ENCODE measurements around the gene FAM107B. TPM values are rescaled to one million over a fixed set of nuclear protein-coding genes. Genes with fewer than 3 reads are reported as not detected.

FAM107B gene
- total RNA-seq, 1 donor from 2014 or later: 43.0 TPM

GRCh38 chr10:14616955-14617730 is 157.6 kb downstream of the FAM107B start:
- no peak for DNase-seq (ENCODE audit: low spot score)
- Mint-ChIP-seq H3K9me3 (no peaks in the 10 kb centered on the region), H3K4me1 (peaks cover 18% of the 10 kb centered on the region), H3K36me3 (no peaks in the 10 kb centered on the region), H3K27ac (peak overlapping the region; percentile 67), H3K4me3 (no peak overlapping the region), H3K27me3 (ENCODE audit: insufficient read depth, low read depth) (no peaks in the 10 kb centered on the region)
- no peak for TF ChIP-seq CTCF (IDR thresholded peaks at IDR 0.05)
- no peak for TF ChIP-seq EZH2phosphoT487 (IDR thresholded peaks at IDR 0.05)
- TF ChIP-seq EZH2 (IDR thresholded peaks at IDR 0.05): no peak
- Histone ChIP-seq H3K4me3 (no peak overlapping the region), H4K20me1 (ENCODE audit: low read depth) (no peaks in the 10 kb centered on the region), H3K4me1 (peaks cover 11% of the 10 kb centered on the region), H3F3A (ENCODE audit: low read depth) (no peaks in the 10 kb centered on the region), H2AFZ (replicated peaks) (no peak overlapping the region), H3K9me3 (ENCODE audit: low read depth) (no peaks in the 10 kb centered on the region), H3K9ac (no peak overlapping the region), H3K36me3 (no peaks in the 10 kb centered on the region), H3K27me3 (no peaks in the 10 kb centered on the region), H3K27ac (no peak overlapping the region), H3K4me2 (peak overlapping the region; percentile 32), H3K79me2 (ENCODE audit: low read depth) (no peaks in the 10 kb centered on the region)

- DNase-seq (ENCODE audit: low spot score): peak; percentile 19
- H3K27me3 ChIP-seq: no peaks in the 10 kb centered on the region
- TF ChIP-seq CTCF (IDR thresholded peaks at IDR 0.05) (no peak), EZH2phosphoT487 (IDR thresholded peaks at IDR 0.05) (no peak), EZH2 (IDR thresholded peaks at IDR 0.05) (no peak)
- H2AFZ ChIP-seq (replicated peaks): no peak overlapping the region
- no peaks in the 10 kb centered on the region for H3K36me3 ChIP-seq
- Mint-ChIP-seq H3K36me3 (no peaks in the 10 kb centered on the region), H3K27me3 (ENCODE audit: insufficient read depth, low read depth) (no peaks in the 10 kb centered on the region), H3K9me3 (no peaks in the 10 kb centered on the region), H3K4me1 (peaks cover 14% of the 10 kb centered on the region), H3K27ac (no peak overlapping the region), H3K4me3 (no peak overlapping the region)
- no peak overlapping the region for H3K9ac ChIP-seq
- H3K9me3 ChIP-seq (ENCODE audit: low read depth): no peaks in the 10 kb centered on the region
- no peak overlapping the region for H3K4me3 ChIP-seq
- H3K27ac ChIP-seq: no peak overlapping the region
- H3K4me2 ChIP-seq: peak overlapping the region; percentile 32
- no peaks in the 10 kb centered on the region for H3F3A ChIP-seq (ENCODE audit: low read depth)
- H4K20me1 ChIP-seq (ENCODE audit: low read depth): no peaks in the 10 kb centered on the region
- H3K4me1 ChIP-seq: peaks cover 11% of the 10 kb centered on the region
- H3K79me2 ChIP-seq (ENCODE audit: low read depth): no peaks in the 10 kb centered on the region
Observed at GRCh38 chr10:14616465-14616864, 158.2 kb downstream of the FAM107B start.

- no peaks in the 10 kb centered on the region for H3K27me3 ChIP-seq
- no peak overlapping the region for H3K4me2 ChIP-seq
- no peak overlapping the region for H3K4me3 ChIP-seq
- H3K9me3 ChIP-seq (ENCODE audit: low read depth): no peaks in the 10 kb centered on the region
- H3F3A ChIP-seq (ENCODE audit: low read depth): no peaks in the 10 kb centered on the region
- H4K20me1 ChIP-seq (ENCODE audit: low read depth): no peaks in the 10 kb centered on the region
- H3K79me2 ChIP-seq (ENCODE audit: low read depth): no peaks in the 10 kb centered on the region
- H3K36me3 Mint-ChIP-seq: no peaks in the 10 kb centered on the region
- H3K27ac ChIP-seq: no peak overlapping the region
- no peaks in the 10 kb centered on the region for H3K27me3 Mint-ChIP-seq (ENCODE audit: insufficient read depth, low read depth)
- H3K36me3 ChIP-seq: no peaks in the 10 kb centered on the region
- TF ChIP-seq EZH2phosphoT487 (IDR thresholded peaks at IDR 0.05) (no peak), EZH2 (IDR thresholded peaks at IDR 0.05) (no peak), CTCF (IDR thresholded peaks at IDR 0.05) (no peak)
- no peak overlapping the region for H2AFZ ChIP-seq (replicated peaks)
- peaks cover 11% of the 10 kb centered on the region for H3K4me1 ChIP-seq
- H3K4me3 Mint-ChIP-seq: no peak overlapping the region
- DNase-seq (ENCODE audit: low spot score): no peak
- H3K9ac ChIP-seq: no peak overlapping the region
- H3K4me1 Mint-ChIP-seq: peaks cover 14% of the 10 kb centered on the region
- no peaks in the 10 kb centered on the region for H3K9me3 Mint-ChIP-seq
- H3K27ac Mint-ChIP-seq: no peak overlapping the region
Observed at GRCh38 chr10:14613588-14613920, 161.1 kb downstream of the FAM107B start.

All from neural progenitor cell (in vitro differentiated cells).